DMS153 treated with DMSO at 0.1 percent for 48 hours (cell line): ENCODE results near the gene CAVIN1.
A peak's percentile ranks its signal among the peaks of the same experiment; 100 is the strongest.
"Not testable (repeated sequence)": the region's sequence is repeated elsewhere in the genome, so short reads cannot be mapped to it uniquely, and the experiment has no call there.

ENCODE experiments used
- DNase-seq: peaks from one replicate; lab custom pipeline; 2025; ENCODE audit not compliant: unreplicated experiment; lab: John Stamatoyannopoulos, UW

CAVIN1 gene, protein sequence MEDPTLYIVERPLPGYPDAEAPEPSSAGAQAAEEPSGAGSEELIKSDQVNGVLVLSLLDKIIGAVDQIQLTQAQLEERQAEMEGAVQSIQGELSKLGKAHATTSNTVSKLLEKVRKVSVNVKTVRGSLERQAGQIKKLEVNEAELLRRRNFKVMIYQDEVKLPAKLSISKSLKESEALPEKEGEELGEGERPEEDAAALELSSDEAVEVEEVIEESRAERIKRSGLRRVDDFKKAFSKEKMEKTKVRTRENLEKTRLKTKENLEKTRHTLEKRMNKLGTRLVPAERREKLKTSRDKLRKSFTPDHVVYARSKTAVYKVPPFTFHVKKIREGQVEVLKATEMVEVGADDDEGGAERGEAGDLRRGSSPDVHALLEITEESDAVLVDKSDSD

DNA sequence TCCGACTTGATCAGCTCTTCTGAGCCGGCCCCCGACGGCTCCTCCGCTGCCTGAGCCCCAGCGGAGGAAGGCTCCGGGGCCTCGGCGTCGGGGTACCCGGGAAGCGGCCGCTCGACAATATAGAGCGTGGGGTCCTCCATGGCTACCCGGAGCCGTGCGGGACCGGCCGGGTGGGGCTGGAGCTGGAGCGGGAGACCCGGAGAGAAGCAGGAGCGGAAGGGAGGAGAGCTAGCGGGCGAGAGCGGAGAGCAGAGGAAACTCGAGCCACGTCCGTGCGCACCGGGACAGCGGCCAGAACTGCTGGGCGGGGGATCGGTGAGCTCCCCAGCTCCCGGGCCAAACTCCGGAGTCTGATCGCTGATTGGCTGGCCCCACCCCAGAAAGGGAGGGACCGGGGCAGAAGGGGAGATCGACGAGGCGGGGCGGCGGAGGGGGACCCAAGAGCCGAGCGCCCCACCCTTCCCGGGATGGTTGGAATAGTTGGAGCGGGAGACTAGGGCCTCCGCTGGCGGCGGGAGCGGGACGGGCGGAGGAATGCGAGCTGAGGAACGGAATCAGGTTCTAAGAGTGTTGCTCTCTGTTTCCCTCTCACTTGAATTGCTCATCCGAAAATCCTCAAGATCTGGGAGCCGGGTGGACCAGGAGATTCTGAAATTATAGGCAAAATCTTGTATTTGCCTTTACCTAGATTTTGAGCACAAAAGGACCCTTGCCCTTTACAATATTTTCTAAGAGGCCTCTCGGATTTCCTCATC is at the start of gene CAVIN1:
TSS of gene CAVIN1 (minus strand) at position 299 of the 755 bp plus-strand sequence. CDS start at position 140, 159 bp downstream.
- DNase-seq = peak; percentile 35

DNA sequence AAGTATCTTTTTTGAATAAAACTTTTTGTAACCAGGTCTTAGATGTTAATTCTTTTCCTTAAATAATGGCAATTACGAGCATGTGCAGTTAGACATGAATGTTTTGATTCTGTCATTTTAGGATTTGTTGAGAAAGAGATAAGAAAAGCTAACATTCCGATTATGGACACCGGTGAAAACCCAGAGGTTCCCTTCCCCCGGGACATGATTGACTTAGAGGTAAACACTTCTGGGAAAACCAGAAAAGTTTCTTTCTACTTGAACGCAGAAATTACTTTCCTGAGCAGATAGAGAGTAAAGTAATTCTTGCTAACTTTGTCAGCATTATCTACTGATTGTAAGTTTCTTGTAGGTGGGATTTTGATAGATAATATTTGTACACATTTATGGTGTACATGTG is 44.8 kb upstream of the CAVIN1 start:
- no peak for DNase-seq

DNA sequence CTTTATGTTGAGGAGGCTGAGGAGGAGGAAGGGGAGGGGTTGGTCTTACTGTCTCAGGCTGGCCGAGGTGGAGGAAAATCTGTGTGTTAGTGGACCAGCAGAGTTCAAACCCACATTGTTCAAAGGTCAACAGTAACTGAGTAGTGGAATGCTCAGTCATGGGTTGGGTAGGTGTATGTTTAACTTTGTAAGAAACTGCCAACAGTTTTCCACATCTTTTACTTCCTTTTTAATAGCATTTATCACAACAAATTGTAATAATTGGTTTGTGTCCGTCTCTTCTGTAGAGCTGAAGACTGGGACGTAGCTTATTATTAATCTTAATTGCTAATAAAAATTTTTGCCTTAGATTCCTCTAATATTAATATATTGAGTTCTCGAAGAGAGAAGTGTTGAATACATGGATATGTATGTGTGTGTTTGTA is 40.9 kb upstream of the CAVIN1 start:
- no peak for DNase-seq

- no peak for DNase-seq
Measured at GRCh38 chr17:42460371-42460770, 37.3 kb upstream of the CAVIN1 start.

DNA sequence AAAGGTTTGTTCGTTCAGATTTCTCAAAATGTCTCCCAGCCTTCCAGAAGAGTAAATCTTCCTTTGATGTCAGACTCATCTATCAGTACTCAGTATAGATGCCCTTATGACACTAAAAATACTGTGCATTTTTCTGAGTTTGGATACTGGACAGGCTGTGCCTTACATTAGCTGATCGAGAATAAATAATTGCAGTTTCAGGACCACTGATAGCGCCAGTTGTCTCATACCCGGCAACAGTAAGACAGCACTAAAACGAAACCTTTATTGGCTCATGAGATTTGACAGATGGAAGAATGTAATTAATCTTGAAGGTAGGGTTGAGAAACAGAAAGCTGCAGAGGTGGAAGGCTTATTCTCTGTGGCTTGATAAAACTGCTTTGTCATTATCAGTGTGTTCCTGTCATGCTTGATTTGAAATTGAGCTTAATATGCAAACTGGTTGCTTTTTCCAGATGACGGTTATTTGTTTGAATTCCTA is 36.8 kb upstream of the CAVIN1 start:
- DNase-seq = no peak

DNA sequence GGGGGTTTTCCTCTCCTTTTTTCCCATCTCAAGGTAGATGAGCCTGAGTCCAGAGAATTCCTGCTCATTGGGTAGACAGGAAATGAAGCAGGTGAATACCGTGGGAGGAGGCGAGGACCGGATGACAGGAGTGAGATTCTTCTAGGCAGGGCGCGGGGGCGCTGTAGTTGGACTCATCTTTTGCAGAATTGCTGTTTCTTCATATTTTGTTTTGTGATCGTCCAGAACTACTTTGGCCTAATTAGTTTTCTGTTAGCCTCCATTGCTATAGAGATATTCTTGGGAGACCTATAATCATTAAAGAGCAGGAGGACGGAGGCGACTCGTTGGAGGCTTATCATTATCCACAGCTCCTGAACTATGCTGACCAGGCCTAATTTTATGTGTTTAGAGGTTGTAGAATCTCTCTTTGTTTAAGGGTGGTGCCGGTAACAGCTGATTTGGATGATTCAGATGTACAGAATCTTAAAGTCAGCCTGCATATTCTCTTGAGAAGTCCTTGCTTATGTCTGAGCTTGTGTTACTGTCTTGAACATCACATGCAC is 36.3 kb upstream of the CAVIN1 start:
- peak; percentile 16 for DNase-seq

- DNase-seq = peak; percentile 73
Measured at GRCh38 chr17:42458497-42459255, 35.6 kb upstream of the CAVIN1 start, which contains the start of gene ATP6V0A1. Gene ATP6V0A1, plus strand, starts transcription at chr17:42458878. Its CDS starts 2,017 bp downstream, at chr17:42460895.

GRCh38 chr17:42457107-42457792 is 34.2 kb upstream of the CAVIN1 start:
- DNase-seq = no peak

DNA sequence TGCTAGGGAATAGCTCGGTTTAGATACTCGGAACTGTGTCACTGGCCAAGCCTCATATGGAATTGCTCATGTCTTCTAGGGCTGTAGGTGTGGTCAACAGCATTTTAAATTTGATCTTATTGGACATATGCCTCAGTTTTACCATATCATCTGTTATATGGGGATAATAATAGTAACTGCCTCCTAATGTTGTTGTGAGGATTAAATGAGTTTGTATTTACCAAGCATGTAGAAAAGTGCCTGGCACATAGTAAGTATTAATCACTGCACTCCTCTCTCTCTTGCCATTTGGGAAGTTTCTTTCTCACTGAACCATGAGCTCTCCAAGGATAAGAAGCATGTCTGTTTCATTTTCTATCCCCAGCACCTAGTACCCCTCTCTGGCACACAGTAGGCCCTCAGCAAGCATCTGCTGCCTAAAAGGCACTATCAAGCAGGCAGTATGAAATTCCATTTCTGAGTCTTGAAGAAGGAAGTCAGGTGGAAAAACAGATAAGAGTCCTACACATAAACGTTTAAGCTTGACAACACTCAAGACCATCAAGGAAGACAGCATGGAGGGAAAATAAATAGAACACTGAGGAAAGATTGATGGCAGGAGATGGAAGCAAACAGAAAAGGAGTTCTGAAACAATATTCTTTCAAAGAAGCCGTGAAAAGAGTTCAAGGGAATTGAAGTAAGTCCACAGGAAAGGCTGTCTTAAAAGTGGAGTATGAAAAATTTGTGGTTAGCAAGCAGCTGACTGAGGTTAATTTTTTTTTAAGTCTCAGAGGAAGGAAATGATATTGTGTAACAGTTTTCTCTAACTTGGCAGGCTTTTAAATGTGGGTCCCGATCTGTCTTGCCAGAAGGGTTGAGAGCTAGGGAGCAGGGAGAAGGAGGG is 33.4 kb upstream of the CAVIN1 start:
- DNase-seq = no peak

- not testable (repeated sequence) for DNase-seq
Measured at GRCh38 chr17:42454987-42455386, 31.9 kb upstream of the CAVIN1 start.

DNA sequence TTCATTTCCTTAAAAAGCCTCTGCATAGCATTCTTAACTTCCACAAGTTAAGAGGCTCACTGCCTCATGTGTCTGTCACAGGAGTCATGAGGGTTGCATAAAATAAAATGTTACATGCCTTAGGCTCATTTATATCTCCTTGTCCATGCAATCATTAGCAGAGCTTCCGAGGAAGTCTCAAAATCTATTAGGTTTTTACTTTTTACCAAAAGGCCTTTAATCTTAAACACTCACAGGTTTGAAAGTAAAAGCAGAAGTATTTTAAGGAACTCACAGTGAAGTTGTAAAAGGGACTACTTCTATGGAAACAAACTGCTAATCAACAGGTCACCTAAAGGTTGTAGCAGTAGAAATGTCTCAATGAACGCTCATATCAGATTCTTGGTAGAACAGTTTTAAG is 30.4 kb upstream of the CAVIN1 start:
- DNase-seq = no peak

- not testable (repeated sequence) for DNase-seq
Measured at GRCh38 chr17:42451270-42451669, 28.2 kb upstream of the CAVIN1 start.

GRCh38 chr17:42449838-42450237 is 26.8 kb upstream of the CAVIN1 start:
- not testable (repeated sequence) for DNase-seq

GRCh38 chr17:42449176-42449575 is 26.1 kb upstream of the CAVIN1 start:
- not testable (repeated sequence) for DNase-seq

DNA sequence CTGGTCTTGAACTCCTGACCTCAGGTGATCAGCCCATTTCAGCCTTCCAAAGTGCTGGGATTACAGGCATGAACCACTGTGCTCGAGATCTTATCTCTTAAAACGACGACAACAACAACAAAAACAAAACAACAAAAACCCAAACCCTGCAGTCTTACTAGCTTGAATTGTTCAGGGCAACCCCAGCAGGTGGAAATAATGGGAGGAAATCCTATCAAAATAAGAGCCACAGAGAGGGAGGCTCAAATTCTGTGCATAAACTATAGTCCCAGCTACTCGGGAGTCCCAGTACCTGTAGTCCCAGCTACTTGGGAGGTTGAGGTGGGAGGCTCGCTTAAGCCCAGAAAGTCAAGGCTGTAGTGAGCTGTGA is 19.1 kb upstream of the CAVIN1 start:
- DNase-seq = no peak

DNA sequence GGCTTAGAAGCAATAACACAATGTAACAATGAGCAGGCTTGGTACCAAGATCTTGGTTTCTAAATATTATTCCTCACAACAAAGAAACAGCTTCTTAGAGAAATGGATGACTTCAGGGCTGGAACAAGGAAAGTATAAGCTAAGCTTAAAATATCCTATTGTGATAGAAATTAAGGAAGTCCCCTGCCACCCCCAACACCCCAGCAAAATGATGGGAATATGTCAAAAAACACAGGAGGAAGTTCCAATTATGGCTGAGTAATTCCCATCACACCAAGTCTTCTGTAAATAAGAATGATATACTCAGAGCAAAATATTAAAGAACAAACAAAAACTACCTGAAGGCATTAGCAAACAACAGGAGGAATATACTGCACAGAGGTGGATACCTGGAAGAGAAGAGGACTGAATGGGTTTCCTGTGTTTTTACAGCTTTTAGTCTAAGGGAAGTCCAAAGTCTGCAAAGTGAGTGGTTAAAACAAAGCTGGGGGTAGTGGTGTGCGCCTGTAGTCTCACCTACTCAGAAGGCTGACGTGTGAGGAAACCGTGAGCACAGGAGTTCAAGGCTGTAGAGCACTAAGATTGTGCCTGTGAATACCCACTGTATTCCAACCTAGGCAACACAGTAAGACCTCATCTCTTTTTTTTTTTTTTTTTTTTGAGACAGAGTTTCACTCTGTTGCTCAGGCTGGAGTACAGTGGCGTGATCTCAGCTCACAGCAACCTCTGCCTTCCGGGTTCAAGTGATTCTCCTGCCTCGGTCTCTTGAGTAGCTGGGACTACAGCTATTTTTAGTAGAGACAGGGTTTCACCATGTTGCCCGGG is 18.5 kb upstream of the CAVIN1 start:
- no peak for DNase-seq

DNA sequence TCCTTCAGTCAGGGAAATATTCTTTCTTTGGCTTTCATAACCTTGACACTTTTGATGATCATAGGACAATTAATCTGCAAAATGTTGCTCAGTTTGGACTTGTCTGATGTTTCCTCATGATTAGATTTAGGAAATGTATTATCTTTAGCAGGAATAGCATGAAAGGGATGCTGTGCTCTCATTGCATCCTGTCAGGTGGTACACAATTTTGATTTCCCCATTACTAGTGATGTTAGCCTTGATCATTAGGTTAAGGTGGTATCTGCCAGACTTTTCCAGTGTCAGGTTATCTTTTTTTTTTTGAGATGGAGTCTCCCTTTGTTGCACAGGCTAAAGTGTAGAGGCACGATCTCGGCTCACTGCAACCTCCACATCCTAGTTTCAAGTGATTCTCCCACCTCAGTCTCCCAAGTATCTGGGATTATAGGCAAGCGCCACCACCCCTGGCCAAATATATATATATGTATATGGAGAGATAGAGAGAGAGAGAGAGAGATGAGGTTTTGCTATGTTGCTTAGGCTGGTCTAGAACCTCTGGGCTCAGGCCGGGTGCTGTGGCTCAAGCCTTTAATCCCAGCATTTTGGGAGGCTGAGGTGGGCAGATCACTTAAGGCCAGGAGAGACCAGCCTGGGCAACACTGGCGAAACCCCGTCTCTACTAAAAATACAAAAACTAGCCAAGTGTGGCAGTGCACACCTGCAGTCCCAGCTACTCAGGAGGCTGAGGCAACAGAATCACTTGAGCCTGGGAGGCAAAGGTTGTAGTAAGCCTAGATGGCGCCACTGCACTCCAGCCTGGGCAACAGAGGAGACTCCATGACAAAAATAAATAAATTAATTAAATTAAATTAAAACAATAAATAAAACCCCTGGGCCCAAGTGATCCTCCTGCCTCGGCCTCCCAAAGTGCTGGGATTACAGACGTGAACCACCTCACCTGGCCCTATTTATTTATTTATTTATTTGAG is 15.8 kb upstream of the CAVIN1 start:
- DNase-seq = no peak
